Keratinocyte (primary cell): ENCODE data around the gene CHCHD6. TPM values are rescaled to one million over a fixed set of nuclear protein-coding genes. Genes with fewer than 3 reads are reported as not detected.
A peak's percentile ranks its signal among the peaks of the same experiment; 100 is the strongest.

Source experiments
- DNase-seq: peaks from one replicate; pipeline ENCODE4 v3.0.0-alpha.2; 2011; ENCODE audit warnings: low read depth, missing footprints, low spot score
- FAIRE-seq: peaks from 2 replicates; lab custom pipeline; 2011; peaks lifted over from hg19 to GRCh38; lab: Jason Lieb, UNC
- H2AFZ ChIP-seq: 2 replicates; pipeline ENCODE4 v1.6.0; 2012; ENCODE audit warnings: low read length, control low read depth, inconsistent platforms; ENCODE audit not compliant: control insufficient read depth
- H3K27ac ChIP-seq: 2 replicates; pipeline ENCODE4 v1.5.1; 2011; ENCODE audit warnings: low read length; ENCODE audit not compliant: control insufficient read depth, insufficient read depth
- H3K27me3 ChIP-seq: 3 replicates; pipeline ENCODE4 v1.6.0; 2011; ENCODE audit warnings: low read length; ENCODE audit not compliant: control insufficient read depth, insufficient read depth; ENCODE audit errors: extremely low read depth
- H3K36me3 ChIP-seq, 2 experiments: 2 replicates in 1 of 2; 3 replicates in 1 of 2; pipeline ENCODE4 v1.5.1; 2011; ENCODE audit warnings: low read length in 2 of 2, mild to moderate bottlenecking in 1 of 2; ENCODE audit not compliant: control insufficient read depth in 2 of 2, insufficient read depth in 2 of 2; ENCODE audit errors: extremely low read depth in 1 of 2
- H3K4me1 ChIP-seq: 3 replicates; pipeline ENCODE4 v1.5.1; 2011; ENCODE audit warnings: low read length; ENCODE audit not compliant: control insufficient read depth, insufficient read depth; ENCODE audit errors: extremely low read depth
- H3K4me2 ChIP-seq: 3 replicates; pipeline ENCODE4 v1.6.0; 2011; ENCODE audit warnings: low read depth, low read length; ENCODE audit not compliant: control insufficient read depth, insufficient read depth; ENCODE audit errors: extremely low read depth
- H3K4me3 ChIP-seq, 3 experiments: fragments of 200-600 bp in 1 of 3; sonication (generic) in 1 of 3; 2 replicates in 2 of 3; 3 replicates in 1 of 3; pipeline ENCODE4 v1.5.1; 2011 to 2016; ENCODE audit warnings: low read length in 3 of 3, mild to moderate bottlenecking in 3 of 3, control low read depth in 2 of 3, inconsistent platforms in 1 of 3, low read depth in 1 of 3, mixed read lengths in 1 of 3, mixed run types in 1 of 3, moderate library complexity in 1 of 3; ENCODE audit not compliant: control insufficient read depth in 2 of 3, insufficient read depth in 2 of 3; ENCODE audit errors: extremely low read depth in 1 of 3
- H3K79me2 ChIP-seq: 2 replicates; pipeline ENCODE4 v1.6.0; 2012; ENCODE audit warnings: low read length; ENCODE audit not compliant: control insufficient read depth, insufficient read depth
- H3K9ac ChIP-seq: 3 replicates; pipeline ENCODE4 v1.6.0; 2011; ENCODE audit warnings: low read length; ENCODE audit not compliant: control insufficient read depth, insufficient read depth; ENCODE audit errors: extremely low read depth
- H3K9me1 ChIP-seq: 3 replicates; pipeline ENCODE4 v1.6.0; 2011; ENCODE audit warnings: low read length; ENCODE audit not compliant: control insufficient read depth, insufficient read depth; ENCODE audit errors: extremely low read depth
- H3K9me3 ChIP-seq: 2 replicates; pipeline ENCODE4 v1.5.1; 2012; ENCODE audit warnings: low read depth, low read length; ENCODE audit not compliant: control insufficient read depth
- H4K20me1 ChIP-seq: 3 replicates; pipeline ENCODE4 v1.6.0; 2011; ENCODE audit warnings: low read length; ENCODE audit not compliant: control insufficient read depth, insufficient read depth; ENCODE audit errors: extremely low read depth
- CTCF ChIP-seq, 3 experiments: IDR thresholded peaks in 1 of 3; conservative IDR thresholded peaks in 1 of 3; optimal IDR thresholded peaks in 1 of 3; 2 replicates in 2 of 3; 3 replicates in 1 of 3; pipeline versions ENCODE3 to v1.5.1; 2011; ENCODE audit warnings: low read length in 3 of 3, mild to moderate bottlenecking in 3 of 3, moderate library complexity in 2 of 3, control low read depth in 1 of 3, inconsistent platforms in 1 of 3; ENCODE audit not compliant: insufficient read depth in 2 of 3; ENCODE audit errors: extremely low read depth in 1 of 3
- EZH2 ChIP-seq: IDR thresholded peaks from one replicate; pipeline ENCODE4 v1.6.1; 2012; ENCODE audit warnings: inconsistent platforms, mild to moderate bottlenecking, low read length, moderate library complexity
- dilution Hi-C: fragments of 300-500 bp; cut with MboI; formaldehyde crosslinking; loops from one replicate; pipeline ENCODE4 v1.7.0; 2020; ENCODE audit warnings: low sequenced_read_pairs; ENCODE audit not compliant: extremely low pct_ligation_motif_present
- polyA plus RNA-seq, 5 experiments: library from polyadenylated mRNA; depleted of rRNA in 3 of 5; stranded (reverse) in 3 of 5; stranded (forward) in 1 of 5; unstranded in 1 of 5; fragments of >200 nt; gene quantifications; 1 replicate in 1 of 5; 2 replicates in 3 of 5; 3 replicates in 1 of 5; pipeline versions ENCODE4 v1.2.1 to v1.2.3, GENCODE V29; 2011 to 2012; ENCODE audit warnings: missing spikeins in 2 of 5, low read depth in 1 of 5, low replicate concordance in 1 of 5

The CHCHD6 gene
- polyA plus RNA-seq, 1 donor (not counting 4 experiments of a cell fraction or from before 2014, with no cell fraction given) = 21.7 TPM

- H3K4me2 ChIP-seq = no peak overlapping the region
- peak overlapping the region; percentile 52 for H3K27ac ChIP-seq
These were observed 155.6 kb downstream of the CHCHD6 start for GRCh38 chr3:126859415-126860246.

GRCh38 chr3:126865736-126866135 is 161.7 kb downstream of the CHCHD6 start:
- no peaks in the 10 kb centered on the region for H3K9me3 ChIP-seq
- FAIRE-seq = no peak
- H3K9ac ChIP-seq = no peak overlapping the region
- no peak for TF ChIP-seq CTCF (optimal IDR thresholded peaks at IDR 0.05 in 1 of 3, IDR thresholded peaks at IDR 0.05 in 1 of 3, conservative IDR thresholded peaks at IDR 0.05 in 1 of 3; ENCODE audit: extremely low read depth in 1 of 3, insufficient read depth in 2 of 3, low read length in 3 of 3)
- TF ChIP-seq EZH2 = no peak
- H3K36me3 ChIP-seq = no peaks in the 10 kb centered on the region
- H3K79me2 ChIP-seq = no peaks in the 10 kb centered on the region
- dilution Hi-C loops = no loop called here
- no peak overlapping the region for H3K4me3 ChIP-seq
- no peak overlapping the region for H3K27ac ChIP-seq
- no peak overlapping the region for H2AFZ ChIP-seq
- H3K4me2 ChIP-seq = no peak overlapping the region
- no peaks in the 10 kb centered on the region for H3K27me3 ChIP-seq
- H3K4me1 ChIP-seq = no peaks in the 10 kb centered on the region
- H4K20me1 ChIP-seq = no peaks in the 10 kb centered on the region
- no peak for DNase-seq
- H3K9me1 ChIP-seq = no peaks in the 10 kb centered on the region

More at GRCh38 chr3:126859415-126860246, 155.6 kb downstream of the CHCHD6 start:
- FAIRE-seq (no peak), DNase-seq (no peak)
- Histone ChIP-seq H3K9me3 (no peaks in the 10 kb centered on the region), H3K27me3 (no peaks in the 10 kb centered on the region), H3K4me1 (peaks cover 16% of the 10 kb centered on the region), H4K20me1 (no peaks in the 10 kb centered on the region), H3K36me3 (peaks cover 0 to 1% of the 10 kb centered on the region in 2 experiments), H3K9ac (peak overlapping the region; percentile 28), H3K4me3 (no peak overlapping the region), H3K79me2 (no peaks in the 10 kb centered on the region), H2AFZ (no peak overlapping the region), H3K9me1 (no peaks in the 10 kb centered on the region)
- TF ChIP-seq CTCF (optimal IDR thresholded peaks at IDR 0.05 in 1 of 3, IDR thresholded peaks at IDR 0.05 in 1 of 3, conservative IDR thresholded peaks at IDR 0.05 in 1 of 3; ENCODE audit: extremely low read depth in 1 of 3, insufficient read depth in 2 of 3, low read length in 3 of 3) (no peak), EZH2 (no peak)
- dilution Hi-C loops = no loop called here
